Suprapubic skin (tissue), 3 donors: ENCODE results near the gene EXOSC10.

Experiments used
- CTCF ChIP-seq, 2 donors: fragments of 200-600 bp in 1 of 2; fragments of 450-650 bp in 1 of 2; sonication (generic) in 1 of 2; IDR thresholded peaks; one replicate each; pipeline ENCODE4 v1.5.1; 2016 to 2019; ENCODE audit warnings: antibody characterized with exemption in 2 of 2, mild to moderate bottlenecking in 1 of 2, moderate library complexity in 1 of 2
- EP300 ChIP-seq: sonication (generic); formaldehyde crosslinking; IDR thresholded peaks from one replicate; pipeline ENCODE4 v1.6.1; 2017; ENCODE audit warnings: antibody characterized with exemption
- POLR2A ChIP-seq, 2 donors: fragments of 450-650 bp; IDR thresholded peaks; one replicate each; pipeline ENCODE4 v1.6.1; 2017; ENCODE audit warnings: antibody characterized with exemption in 2 of 2, mild to moderate bottlenecking in 2 of 2, moderate library complexity in 2 of 2

GRCh38 chr1:11044849-11045427, 54.7 kb downstream of the EXOSC10 start:
- TF ChIP-seq CTCF (IDR thresholded peaks at IDR 0.05) (no peak), EP300 (no peak), POLR2A (IDR thresholded peaks at IDR 0.05) (no peak)
